ENCODE measurements around the gene CCDC180. TPM values are rescaled to one million over a fixed set of nuclear protein-coding genes. Genes with fewer than 3 reads are reported as not detected.

Gene CCDC180
- total RNA-seq, result 1.7 TPM in 2 replicates

DNA sequence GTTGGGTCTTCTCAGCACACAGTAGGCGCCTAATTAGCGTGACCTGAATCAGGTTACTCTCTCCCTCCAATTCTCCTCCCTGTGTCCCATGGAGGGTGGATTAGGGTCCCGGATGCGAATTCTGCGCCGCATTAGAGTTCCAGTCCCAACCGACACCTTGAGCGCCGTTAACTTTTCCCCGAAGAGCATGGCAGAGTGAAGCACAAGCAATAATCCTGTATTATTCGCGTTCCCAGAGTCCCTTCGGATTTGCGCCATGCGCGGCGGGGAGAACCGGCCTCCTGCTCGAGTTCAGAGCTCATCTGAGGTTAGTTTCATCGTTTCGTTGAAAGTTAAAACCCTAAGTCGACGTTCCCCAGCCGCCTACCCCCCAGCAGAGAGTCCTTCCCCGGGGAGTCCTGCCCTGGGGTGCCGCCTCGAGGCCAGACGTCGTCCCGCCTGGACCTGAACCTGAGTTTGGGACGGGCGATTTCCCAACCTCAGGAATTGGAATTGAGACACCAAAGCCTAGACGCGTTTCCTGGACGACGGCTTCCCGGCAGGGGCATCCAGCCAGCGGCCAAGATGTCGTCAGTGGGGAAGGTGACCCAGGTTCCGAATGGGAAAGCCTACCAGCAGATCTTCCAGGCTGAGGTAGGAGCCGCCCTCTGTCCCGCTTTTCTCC is at the start of gene CCDC180:
TSS of gene CCDC180 (plus strand) at position 160 of the 664 bp plus-strand sequence. CDS start at position 565, 405 bp downstream.

Other genes starting within 250 kb of the CCDC180 start
- 7.2 and 8.0 TPM in 2 replicates for gene TDRD7, start 104.4 kb downstream of the CCDC180 start, total RNA-seq
- gene TMOD1, start 194.0 kb downstream of the CCDC180 start, total RNA-seq, result 0.57 and 0.74 TPM in 2 replicates

Measured in smooth muscle cell of bladder (primary cell).